ENCODE measurements around the gene LRRK2.
A peak's percentile ranks its signal among the peaks of the same experiment; 100 is the strongest.

The LRRK2 gene

GRCh38 chr12:40335991-40336390, 111.2 kb downstream of the LRRK2 start:
- Histone ChIP-seq H3K9ac (ENCODE audit: low read length) (no peak overlapping the region), H3K36me3 (replicated peaks; ENCODE audit: low read depth, low read length) (peaks cover 6% of the 10 kb centered on the region), H2AFZ (ENCODE audit: low read depth, low read length) (no peak overlapping the region), H4K20me1 (ENCODE audit: insufficient read depth, low read length) (no peaks in the 10 kb centered on the region), H3K4me2 (ENCODE audit: low read length) (no peak overlapping the region), H3K27me3 (ENCODE audit: low read depth, low read length) (no peaks in the 10 kb centered on the region), H3K27ac (ENCODE audit: low read length) (no peak overlapping the region), H3K4me1 (ENCODE audit: low read length) (0 out of 2 replicates have a peak, but pooled peaks cover 2% of the 10 kb centered on the region), H3K79me2 (ENCODE audit: low read length) (no peaks in the 10 kb centered on the region), H3K4me3 (ENCODE audit: low read length) (no peak overlapping the region), H3K9me3 (ENCODE audit: insufficient read depth, low read length) (no peaks in the 10 kb centered on the region)
- TF ChIP-seq EZH2phosphoT487 (IDR thresholded peaks at IDR 0.05; ENCODE audit: low read depth) = no peak
- TF ChIP-seq, protein P1, sequence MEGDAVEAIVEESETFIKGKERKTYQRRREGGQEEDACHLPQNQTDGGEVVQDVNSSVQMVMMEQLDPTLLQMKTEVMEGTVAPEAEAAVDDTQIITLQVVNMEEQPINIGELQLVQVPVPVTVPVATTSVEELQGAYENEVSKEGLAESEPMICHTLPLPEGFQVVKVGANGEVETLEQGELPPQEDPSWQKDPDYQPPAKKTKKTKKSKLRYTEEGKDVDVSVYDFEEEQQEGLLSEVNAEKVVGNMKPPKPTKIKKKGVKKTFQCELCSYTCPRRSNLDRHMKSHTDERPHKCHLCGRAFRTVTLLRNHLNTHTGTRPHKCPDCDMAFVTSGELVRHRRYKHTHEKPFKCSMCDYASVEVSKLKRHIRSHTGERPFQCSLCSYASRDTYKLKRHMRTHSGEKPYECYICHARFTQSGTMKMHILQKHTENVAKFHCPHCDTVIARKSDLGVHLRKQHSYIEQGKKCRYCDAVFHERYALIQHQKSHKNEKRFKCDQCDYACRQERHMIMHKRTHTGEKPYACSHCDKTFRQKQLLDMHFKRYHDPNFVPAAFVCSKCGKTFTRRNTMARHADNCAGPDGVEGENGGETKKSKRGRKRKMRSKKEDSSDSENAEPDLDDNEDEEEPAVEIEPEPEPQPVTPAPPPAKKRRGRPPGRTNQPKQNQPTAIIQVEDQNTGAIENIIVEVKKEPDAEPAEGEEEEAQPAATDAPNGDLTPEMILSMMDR (IDR thresholded peaks at IDR 0.05; ENCODE audit: low read depth, low read length) = no peak

- Histone ChIP-seq H3K9me3 (ENCODE audit: insufficient read depth, low read length) (no peaks in the 10 kb centered on the region), H3K4me3 (ENCODE audit: low read length) (no peak overlapping the region), H3K36me3 (replicated peaks; ENCODE audit: low read depth, low read length) (peaks cover 4% of the 10 kb centered on the region), H3K4me2 (ENCODE audit: low read length) (no peak overlapping the region), H3K79me2 (ENCODE audit: low read length) (no peaks in the 10 kb centered on the region), H3K27ac (ENCODE audit: low read length) (no peak overlapping the region), H4K20me1 (ENCODE audit: insufficient read depth, low read length) (no peaks in the 10 kb centered on the region), H3K9ac (ENCODE audit: low read length) (no peak overlapping the region), H3K27me3 (ENCODE audit: low read depth, low read length) (no peaks in the 10 kb centered on the region), H3K4me1 (ENCODE audit: low read length) (0 out of 2 replicates have a peak, but pooled peaks cover 2% of the 10 kb centered on the region), H2AFZ (ENCODE audit: low read depth, low read length) (no peak overlapping the region)
- TF ChIP-seq, protein P1 (IDR thresholded peaks at IDR 0.05; ENCODE audit: low read depth, low read length) = peak; percentile 63
- TF ChIP-seq EZH2phosphoT487 (IDR thresholded peaks at IDR 0.05; ENCODE audit: low read depth) = no peak
Observed at GRCh38 chr12:40336573-40337199, 111.9 kb downstream of the LRRK2 start.

DNA sequence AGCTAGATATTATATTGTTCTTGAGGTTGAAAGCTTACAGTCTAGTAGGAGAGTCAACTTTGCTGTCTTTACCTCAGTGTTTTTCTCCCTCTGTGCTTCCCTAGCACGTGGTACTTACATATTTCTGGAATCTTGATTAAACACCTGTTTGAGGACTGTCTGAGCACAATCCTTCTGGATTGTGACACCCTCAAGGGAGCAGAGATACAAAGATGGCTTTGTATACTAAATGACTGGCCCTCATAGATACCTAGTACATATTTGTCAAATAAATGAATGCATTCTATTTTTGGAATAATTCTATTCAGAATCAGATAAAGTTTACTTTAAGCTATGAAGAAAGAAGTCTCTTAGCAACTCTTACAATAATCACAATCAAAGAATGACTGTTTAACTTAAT, 113.3 kb downstream of the LRRK2 start:
- H3K36me3 ChIP-seq (replicated peaks; ENCODE audit: low read depth, low read length) = no peaks in the 10 kb centered on the region
- H2AFZ ChIP-seq (ENCODE audit: low read depth, low read length) = no peak overlapping the region
- no peak overlapping the region for H3K27ac ChIP-seq (ENCODE audit: low read length)
- H3K9ac ChIP-seq (ENCODE audit: low read length) = no peak overlapping the region
- H3K9me3 ChIP-seq (ENCODE audit: insufficient read depth, low read length) = no peaks in the 10 kb centered on the region
- H3K4me2 ChIP-seq (ENCODE audit: low read length) = no peak overlapping the region
- no peaks in the 10 kb centered on the region for H4K20me1 ChIP-seq (ENCODE audit: insufficient read depth, low read length)
- no peaks in the 10 kb centered on the region for H3K27me3 ChIP-seq (ENCODE audit: low read depth, low read length)
- TF ChIP-seq, protein P1 (IDR thresholded peaks at IDR 0.05; ENCODE audit: low read depth, low read length) = no peak
- TF ChIP-seq EZH2phosphoT487 (IDR thresholded peaks at IDR 0.05; ENCODE audit: low read depth) = no peak
- H3K4me1 ChIP-seq (ENCODE audit: low read length) = 0 out of 2 replicates have a peak, but pooled peaks cover 2% of the 10 kb centered on the region
- H3K79me2 ChIP-seq (ENCODE audit: low read length) = no peaks in the 10 kb centered on the region
- no peak overlapping the region for H3K4me3 ChIP-seq (ENCODE audit: low read length)

- Histone ChIP-seq H3K79me2 (ENCODE audit: low read length) (no peaks in the 10 kb centered on the region), H3K9ac (ENCODE audit: low read length) (no peak overlapping the region), H3K9me3 (ENCODE audit: insufficient read depth, low read length) (no peaks in the 10 kb centered on the region), H3K36me3 (replicated peaks; ENCODE audit: low read depth, low read length) (no peaks in the 10 kb centered on the region), H3K4me1 (ENCODE audit: low read length) (0 out of 2 replicates have a peak, but pooled peaks cover 2% of the 10 kb centered on the region), H3K27me3 (ENCODE audit: low read depth, low read length) (no peaks in the 10 kb centered on the region), H3K27ac (ENCODE audit: low read length) (no peak overlapping the region), H2AFZ (ENCODE audit: low read depth, low read length) (no peak overlapping the region), H4K20me1 (ENCODE audit: insufficient read depth, low read length) (no peaks in the 10 kb centered on the region), H3K4me3 (ENCODE audit: low read length) (no peak overlapping the region), H3K4me2 (ENCODE audit: low read length) (no peak overlapping the region)
- TF ChIP-seq, protein P1 (IDR thresholded peaks at IDR 0.05; ENCODE audit: low read depth, low read length) = no peak
- TF ChIP-seq EZH2phosphoT487 (IDR thresholded peaks at IDR 0.05; ENCODE audit: low read depth) = no peak
Observed at GRCh38 chr12:40338621-40339020, 113.8 kb downstream of the LRRK2 start.
